IPS DF 4.7 (cell line): ENCODE data around the gene FBN1.

Experiments
- DNase-seq: peaks from one replicate; pipeline ENCODE4 v3.0.0-alpha.2; 2013; ENCODE audit warnings: low spot score; ENCODE audit errors: extremely low read depth

Gene FBN1

DNA sequence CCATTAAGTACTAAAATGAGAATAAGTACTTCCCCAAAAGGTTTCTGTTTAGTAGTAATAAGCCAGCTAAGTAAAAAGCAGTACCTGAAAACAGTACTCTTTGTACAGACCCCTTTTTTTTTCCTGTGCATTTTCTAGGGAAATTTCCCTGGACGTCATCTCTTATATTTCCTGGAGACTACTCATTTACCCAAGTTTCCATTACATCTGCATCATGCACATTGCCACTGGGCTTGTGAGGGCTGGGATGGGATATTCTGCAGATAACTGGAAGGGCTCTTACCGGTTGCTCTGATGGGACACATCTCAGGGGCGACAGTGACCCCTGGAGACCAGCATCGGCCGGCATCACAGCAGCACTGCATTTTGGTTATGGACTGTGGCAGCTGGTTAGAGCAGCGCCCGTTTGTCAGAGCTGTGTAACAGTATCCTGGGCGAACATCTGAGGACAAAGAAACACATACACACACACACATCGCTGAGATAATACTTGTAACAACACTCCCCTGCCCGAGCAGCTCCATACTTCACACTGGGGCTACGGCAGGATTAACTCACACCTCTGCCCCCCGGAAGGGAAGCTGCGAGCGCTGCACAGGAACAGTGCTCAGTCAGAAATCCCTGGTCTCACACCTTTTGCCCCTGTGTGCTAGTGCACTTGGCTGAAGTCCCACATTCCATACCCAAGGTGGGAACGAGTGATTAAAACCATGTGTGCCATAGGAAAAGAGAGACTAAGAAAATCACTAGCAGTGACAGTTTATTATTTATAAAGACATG is 124.9 kb downstream of the FBN1 start:
- DNase-seq = peak; percentile 7

DNA sequence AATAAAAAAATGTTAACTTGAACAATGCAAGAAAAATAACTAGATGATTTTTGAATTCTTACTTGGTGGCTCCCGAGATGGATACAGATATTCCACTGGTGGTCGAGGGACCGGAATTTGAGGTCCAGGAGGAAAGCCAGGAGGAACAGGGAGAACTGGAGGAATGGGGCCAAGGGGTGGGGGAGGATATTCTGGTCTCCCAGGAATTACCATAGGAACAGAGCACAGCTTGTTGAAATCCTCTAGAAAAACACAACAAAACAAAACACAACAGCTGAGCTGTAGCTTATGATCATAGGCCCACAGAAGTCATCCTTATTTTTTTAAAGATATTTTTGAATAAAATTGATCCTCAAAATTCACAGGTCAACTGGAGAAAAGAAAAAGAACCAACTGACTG is 129.4 kb downstream of the FBN1 start:
- no peak for DNase-seq

DNA sequence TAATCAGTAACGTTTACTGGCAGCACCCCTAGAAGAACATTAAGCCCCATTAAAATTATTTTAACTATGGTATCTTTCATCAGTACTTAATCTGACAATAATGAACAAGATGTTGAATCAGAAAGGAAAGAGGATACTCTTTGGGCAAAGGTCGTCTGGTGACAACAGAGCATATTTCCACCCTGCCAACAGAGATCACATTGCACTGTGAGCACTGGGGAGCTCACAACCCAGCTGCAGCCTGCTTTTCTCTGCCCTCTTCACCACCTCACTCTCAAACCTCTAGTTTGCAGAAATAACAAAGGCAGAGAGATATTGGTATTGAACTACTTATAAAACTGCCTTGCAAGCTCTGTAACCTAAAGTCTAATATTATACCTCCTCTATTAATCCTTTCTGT is 130.0 kb downstream of the FBN1 start:
- DNase-seq = no peak

DNA sequence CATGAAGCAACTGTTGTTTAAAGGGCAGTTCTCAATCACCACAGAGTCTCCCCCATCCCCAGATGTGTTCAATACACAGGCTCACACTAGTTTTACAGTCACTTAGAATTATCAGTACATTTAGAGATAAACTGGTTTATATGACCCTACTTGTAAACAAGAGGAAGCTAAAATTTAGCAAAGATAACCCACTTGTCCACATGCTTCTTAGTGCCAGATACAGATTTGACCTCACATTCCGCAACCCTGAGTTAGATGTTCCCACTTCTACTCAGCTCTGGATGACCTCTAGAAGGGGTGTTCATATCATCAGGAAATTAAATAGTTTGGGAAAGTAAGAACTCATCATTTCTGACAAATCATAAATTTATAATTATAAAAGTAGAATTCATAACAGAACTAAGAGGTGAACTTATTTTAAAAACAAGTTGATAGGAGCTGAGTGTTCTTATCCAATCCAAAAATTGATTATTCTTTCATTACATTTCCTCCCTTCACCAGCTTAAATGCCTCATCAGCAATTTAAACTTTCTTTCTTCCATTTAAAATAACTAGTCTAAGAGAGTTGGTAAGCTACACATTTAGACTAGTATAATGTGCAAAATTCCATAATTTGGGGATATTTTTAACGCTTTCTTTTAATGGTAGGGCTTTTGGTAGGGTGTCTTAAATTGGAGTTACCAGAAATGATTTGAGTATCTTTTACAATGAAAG is 131.2 kb downstream of the FBN1 start:
- no peak for DNase-seq

DNA sequence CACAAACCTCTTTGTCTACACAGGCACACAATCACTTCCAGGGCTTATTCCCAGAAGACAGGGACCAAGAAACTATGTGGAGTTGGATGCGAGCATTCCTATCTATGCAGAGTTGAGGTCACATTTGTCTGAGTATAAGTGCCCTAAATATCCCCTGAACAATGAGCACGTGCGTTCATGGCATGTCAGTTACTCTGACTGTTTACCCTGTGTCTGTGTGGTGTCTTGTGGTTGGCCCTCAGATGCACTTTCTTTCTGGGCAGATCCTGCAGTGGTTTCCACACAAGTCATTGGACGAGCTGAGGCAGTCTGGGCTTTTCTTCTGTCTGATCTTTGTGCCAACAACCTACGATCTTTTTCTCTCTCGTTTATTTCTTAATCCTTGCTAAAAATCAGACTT is 134.5 kb downstream of the FBN1 start:
- no peak for DNase-seq

DNA sequence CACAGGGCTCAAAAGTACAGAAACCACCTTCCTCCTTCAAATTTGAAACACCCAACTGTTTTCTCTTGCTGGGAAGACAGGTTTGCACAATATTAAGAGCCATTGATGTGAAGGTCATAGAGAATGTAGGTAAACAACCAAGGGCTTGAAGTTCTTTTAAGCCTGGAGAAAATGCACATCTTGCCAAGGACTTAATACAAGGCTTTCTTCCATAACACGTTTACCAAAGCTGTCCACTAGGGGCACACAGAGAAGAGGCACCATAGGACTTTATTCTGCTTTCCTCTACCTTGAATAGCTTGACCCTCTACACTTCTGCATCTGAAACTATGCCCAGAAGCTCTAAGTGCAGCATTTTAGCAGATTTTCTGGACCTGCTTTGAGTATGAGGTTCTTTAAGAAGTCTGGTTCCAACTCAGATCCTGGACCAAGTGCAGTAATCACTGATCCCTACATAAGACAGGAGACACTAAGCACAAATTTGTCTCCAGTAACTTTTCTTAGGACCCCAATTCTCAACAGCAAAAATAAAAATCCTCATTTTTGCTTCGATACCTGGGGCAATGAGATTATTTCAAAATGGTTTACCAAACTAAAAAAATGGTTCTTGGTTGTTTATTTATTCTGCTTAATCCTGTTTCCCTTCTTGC is 138.0 kb downstream of the FBN1 start:
- DNase-seq = peak; percentile 28

DNA sequence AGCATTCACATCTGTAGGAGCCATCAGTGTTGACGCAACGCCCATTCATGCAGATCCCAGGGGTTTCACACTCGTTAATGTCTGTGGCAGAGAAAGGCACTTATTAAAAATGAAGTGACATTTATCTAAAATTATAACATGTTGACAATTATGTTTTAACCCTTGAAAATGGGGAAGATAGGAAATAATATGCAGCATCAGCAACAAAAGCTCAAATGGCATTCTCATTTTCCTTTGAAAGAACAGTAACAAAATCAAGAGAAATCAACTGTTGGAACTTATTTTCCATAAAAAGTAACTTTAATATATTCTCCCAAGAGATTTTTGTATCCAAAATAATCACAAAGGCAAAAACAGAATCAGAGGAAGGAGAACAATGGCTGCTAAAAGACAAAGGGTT is 140.4 kb downstream of the FBN1 start:
- no peak for DNase-seq

DNA sequence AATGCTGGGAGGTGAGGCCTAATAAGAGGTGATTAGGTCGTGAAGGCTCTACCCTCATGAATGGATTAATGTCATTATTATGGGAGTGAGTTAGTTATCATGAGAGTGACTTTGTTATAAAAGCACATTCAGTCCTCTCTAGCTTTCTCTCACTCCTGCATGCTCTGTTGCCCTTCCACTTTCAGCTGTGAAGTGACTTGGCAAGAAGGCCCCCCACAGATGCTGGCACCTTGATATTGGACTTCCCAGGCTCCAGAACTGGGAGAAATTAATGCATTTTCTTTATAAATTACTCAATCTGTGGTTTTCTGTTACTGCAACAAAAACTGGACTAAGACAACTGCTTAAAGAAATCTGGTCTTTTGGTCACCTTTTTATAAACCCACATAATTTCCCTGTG is 144.3 kb downstream of the FBN1 start:
- no peak for DNase-seq

DNA sequence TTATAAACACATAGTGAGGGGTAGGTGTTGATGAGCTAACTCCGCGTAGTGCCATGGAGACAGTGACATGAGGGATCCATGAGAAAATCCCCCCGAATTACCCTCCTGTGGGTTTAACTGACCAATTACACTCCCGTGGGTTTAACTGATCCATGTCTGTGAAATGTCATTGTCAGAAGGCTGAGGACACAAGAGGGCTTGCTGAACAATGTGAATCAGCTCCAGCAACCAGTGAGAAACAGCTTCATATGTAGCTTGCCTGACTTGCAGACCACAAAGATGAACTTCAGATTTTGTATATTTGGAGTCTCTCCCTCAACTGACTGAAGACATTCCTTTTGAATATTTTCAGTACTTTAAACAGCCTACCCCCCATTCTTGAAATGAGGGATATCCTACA is 144.9 kb downstream of the FBN1 start:
- no peak for DNase-seq

DNA sequence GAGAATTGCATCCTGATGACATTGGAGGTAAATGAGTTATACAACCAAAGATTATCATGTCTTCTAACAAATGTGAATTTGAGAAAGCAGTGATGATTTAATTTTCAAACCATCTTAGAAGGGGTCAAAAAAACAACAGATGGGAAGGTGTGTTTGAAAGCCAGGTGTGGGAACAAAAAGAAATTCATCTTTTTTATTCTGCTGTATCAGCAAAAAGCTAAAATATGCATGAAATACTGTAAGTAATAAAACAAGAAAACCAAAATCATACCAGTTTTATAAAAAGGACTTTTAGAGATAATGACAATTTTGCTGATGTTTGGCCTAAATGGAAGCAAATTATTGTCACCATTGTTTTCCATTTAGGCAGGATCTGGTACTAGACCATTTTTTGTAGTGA is 145.5 kb downstream of the FBN1 start:
- DNase-seq = no peak

DNA sequence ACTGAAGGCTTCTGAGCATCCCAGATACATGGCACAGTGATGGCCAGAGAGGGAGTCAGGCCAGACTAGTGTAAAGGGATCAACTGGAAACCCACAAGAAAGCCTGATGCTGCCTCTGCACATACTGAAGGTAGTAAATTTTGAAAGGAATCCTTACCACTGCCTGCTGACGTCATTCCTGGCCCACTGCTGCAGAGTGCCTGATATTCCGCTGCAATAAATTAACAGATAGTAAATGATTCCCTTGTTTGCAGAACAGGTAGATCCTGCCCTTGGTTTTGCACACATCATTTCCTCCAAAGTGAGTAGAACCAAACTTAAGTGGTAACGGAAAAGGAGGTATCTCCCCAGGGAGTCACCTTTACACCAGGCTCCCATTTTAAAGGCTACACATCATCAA is 146.7 kb downstream of the FBN1 start:
- DNase-seq = no peak

DNA sequence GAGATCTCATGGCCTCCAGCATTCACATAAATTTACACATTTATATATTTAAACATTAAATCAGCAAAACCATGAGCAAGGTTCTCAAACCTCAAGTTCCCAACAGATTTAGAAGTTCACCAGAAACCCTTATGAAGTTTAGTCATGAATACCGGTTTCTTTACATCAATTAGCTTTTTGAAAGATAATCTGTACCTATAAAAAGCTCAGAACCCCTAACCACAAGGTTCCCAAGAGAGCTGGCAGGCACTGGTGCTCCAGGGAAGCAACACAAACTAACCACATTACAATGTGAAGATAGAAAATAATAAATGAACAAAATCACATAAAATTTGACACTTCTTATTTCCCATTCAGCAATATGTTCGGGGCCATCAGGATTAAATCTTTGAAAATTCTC is 150.9 kb downstream of the FBN1 start:
- no peak for DNase-seq

DNA sequence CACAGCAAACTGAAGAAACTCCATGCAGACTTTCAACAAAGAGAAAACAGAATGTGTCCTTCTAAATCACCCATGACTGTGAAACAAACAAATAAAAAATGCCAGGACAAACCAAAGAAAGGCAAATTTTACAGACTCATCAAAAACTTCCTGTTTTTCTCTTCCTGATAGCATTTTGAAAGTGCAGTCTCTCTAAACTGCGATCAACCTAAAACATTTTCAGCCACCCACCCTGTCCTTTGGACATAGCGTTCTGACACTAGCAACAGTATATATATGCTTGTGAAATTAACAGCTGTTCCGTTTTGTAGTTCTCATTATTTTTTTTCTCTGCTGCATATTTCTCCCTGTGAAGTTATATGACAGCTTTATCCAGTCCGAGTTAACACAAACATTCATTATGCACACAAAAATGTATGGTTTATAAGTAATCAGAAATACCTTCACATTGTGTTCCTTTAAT is 151.7 kb downstream of the FBN1 start:
- DNase-seq = no peak

DNA sequence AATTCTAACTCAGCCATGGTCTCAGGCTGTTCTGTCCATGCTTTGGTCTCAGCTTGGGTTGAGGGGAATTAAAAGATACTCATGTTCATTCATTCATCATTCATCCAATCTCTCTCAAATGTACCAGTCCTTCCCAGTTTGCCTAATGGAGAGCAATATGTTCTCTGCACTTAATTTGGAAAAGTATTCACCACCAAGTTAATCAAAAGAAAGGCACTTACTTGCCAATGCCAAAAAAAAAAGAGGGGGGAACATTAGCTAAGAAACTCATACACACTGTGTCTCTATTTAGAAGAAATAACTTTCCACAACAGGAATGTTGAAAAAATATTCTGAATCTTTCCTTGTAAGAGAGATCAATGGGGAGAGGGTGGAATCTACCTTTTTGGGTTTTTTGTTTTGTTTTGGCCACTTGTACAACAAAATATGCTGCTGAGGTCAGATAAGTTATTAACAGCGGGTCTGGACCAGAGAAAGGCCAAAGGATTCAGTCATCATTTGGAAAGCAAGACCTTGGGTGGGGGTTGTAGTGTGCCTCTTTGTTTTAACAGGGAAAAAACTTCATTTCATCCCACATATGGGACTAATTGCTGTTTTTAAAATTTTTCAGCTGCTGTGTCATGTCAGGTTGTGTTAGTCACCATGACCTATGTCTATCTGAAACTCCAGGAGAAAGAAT is 152.3 kb downstream of the FBN1 start:
- DNase-seq = no peak

DNA sequence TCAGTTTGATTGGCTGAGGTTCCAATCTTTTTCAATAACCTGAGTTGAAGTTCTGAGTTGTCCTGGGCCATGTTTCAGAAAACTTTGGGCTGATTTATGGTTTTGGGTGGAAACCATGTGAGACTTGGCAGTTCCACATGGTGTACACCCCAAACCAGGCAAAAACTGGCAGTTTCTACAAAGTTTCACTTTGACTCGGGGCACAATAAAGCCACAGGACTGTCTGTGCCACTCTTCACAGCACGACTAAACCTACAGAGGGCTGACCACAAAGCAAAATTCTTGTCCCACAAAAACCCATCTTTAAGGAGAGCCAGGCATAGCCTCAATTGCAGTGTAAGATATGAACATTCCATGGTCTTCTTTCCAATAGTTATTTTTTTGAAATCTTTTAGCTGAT is 159.3 kb downstream of the FBN1 start:
- DNase-seq = no peak

DNA sequence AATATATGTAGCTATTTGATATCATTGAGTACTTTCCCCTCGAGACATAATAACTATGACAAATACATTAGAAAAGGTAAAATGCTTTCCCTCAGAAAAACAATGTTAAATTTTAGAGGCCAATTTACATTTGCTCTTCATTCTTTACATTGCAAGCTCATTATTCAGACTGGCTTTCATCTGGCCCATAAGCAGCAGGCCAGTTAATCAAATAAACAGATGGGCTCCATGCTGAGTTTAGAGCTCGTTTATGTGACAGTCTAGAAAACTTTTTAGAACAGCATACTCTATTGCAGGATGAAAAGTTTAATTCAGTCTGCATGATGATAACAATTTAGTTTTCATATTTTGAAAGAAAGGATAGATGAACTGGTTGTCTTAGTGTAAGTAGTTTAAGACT is 163.7 kb downstream of the FBN1 start:
- no peak for DNase-seq

DNA sequence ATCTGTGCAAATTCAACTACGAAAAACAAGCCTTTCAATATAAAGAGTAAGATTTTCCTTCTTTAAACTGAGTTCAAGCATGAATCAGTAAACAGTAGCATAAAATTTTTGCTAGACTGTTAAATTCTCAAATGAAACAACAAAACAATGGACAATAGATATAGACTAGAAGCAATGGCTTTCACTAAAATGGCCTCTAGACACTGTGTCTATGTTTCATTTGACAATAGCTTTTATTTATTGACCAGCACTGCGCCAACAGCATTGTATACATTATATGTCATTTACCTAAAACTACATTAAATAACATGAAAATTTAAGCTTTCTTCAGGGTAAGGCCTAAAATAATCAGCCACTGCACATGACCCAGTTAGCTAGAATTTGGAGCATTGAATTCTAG is 165.8 kb downstream of the FBN1 start:
- DNase-seq = no peak

DNA sequence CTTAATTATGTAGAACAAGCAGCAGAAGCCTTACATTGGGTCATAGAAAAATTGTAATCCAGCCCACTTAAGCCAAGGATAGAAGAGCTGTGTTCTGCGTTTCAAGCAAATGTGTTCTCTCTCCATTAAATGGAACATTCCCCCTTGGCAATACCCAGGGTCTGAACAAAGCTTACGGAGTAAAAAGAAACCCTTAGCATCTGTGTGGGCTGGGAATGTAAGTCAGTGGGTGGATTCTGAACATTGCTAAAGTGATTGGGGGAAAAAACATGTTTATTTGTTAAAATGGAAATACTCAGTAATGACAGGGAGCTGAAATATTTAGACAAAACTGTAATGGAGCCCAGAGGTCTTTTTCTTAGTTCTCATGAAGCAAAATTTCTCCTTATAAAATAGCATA is 166.9 kb downstream of the FBN1 start:
- DNase-seq = no peak

DNA sequence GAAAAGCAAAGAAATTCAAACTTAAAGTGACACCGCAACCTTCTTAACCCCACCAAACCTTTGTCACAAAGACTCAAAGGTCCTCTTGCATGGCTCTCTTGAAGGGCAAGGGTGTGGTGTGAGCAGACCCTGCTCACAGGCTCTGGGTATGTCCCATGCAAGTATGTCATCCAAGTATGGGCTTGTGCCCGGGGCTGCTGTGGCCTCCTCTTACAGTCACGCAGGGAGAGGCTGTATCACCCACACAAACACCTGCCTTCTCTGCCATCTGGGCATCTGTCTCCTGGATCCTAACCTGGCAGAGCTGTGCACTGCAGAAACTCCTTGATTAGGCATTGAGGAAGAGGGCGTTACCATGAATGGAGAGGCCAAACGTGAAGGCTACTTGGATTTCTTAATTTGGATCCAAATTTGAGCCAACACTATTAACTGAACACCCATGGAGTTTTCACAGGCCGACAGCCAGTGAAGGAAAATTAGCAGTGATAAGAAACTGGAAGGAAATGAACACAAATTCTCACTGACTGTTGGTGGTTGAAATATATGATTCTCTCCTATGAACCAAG is 167.6 kb downstream of the FBN1 start:
- no peak for DNase-seq

DNA sequence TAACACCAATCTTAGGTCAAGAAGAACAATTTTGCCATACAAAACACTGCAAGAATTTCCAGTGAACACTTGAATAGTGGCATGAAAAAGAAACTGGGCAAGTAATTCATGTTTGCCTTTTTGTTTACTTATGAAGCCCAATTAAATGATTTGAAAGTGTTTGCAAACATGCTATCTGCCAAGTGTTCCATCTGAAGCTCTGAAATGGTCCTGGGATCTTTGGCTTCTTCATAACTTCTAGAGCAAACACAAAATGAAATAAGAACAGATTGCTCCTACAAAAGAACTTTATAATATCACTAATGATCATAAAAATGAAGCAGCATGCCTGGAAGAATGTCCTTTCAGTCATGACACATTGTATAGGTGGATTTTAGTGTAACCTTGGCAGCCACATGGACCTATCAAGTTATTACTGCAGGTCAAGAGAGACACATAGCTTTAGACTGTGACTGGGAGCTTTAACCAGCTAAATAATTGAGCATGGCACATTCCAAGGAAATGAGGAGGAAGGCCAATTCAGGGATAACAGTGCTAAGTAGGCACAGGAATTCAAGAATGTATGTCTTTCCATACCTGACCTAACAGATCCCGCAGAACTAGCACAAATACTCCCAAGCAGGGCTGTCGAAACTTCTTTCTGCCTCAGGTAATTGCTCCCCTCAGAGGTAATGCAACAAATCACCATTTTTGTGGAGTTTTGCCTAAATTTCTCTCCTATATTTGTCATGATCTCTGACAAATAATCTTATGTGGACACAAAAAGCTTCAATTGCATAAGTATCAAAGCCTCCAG is 169.7 kb downstream of the FBN1 start:
- no peak for DNase-seq

DNA sequence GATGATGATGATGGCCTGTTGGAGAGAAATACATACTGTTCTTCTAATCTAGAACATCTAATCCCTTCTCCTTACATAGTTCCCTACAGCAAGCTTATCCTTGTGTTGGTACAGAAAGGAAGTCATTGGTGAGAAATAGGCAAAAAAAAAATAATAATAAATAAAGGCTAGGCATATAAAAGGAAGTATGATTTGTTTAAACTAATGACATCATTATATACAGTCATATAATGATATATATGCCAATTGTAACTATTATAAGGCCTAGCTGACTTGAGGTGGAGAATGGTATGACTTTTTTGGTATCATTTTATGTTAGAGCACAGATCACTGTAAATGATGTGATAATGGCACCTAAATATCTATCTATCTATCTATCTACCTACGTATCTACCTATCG is 171.8 kb downstream of the FBN1 start:
- DNase-seq = no peak
